ENCODE measurements around the gene GIGYF2.
A peak's percentile ranks its signal among the peaks of the same experiment; 100 is the strongest.

The GIGYF2 gene

DNA sequence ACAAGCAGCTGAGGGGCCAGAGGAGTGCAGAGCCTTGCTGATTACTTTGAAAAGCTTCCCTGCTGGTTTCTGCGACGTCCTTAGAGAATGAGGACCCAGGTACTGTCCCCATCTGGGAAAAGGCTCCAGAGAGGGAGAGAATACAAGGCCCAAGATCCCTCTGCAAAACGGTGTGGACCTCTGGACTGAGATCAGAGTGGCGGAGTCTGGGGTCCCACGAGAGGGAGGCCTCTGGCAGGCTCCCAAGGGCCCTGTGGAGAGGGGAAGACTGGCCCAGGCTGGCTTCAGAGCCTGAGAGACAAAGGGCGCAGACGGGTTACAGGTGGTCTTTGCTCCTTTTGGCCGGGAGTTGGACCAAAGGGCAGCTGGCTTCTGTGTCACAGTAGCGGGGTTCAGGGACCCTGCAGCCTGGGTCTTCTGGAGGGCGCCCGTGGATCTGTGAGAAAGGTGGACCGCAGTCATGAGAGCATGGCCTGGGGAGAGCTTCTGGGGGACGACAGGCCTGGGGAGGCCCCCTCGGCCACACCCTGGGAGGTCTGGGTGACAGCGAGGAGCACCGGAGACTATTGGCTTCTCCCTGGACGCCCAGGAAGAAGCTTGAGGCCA, 173.7 kb downstream of the GIGYF2 start:
- no peak for DNase-seq

DNA sequence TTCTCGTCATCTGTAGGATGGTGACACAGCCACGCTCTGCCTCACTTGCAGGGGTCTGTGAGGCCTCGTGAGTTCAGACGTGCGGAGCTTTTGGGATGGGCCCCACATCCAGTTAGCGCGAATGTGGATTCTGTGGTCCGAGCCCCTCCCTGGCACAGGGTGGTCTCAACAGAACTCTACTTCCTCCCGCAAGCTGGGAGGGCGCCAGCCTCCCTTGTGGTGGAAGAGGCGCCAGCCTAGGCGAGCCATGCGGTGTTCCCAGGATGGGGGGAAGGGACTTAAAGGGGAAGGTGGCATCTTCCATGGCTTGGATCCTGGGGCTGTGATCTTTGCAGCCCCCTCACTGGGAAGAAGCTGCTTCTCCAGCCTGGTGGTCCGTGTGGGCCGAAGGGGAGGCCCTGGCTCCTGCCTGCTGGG, 174.3 kb downstream of the GIGYF2 start:
- no peak for DNase-seq

DNA sequence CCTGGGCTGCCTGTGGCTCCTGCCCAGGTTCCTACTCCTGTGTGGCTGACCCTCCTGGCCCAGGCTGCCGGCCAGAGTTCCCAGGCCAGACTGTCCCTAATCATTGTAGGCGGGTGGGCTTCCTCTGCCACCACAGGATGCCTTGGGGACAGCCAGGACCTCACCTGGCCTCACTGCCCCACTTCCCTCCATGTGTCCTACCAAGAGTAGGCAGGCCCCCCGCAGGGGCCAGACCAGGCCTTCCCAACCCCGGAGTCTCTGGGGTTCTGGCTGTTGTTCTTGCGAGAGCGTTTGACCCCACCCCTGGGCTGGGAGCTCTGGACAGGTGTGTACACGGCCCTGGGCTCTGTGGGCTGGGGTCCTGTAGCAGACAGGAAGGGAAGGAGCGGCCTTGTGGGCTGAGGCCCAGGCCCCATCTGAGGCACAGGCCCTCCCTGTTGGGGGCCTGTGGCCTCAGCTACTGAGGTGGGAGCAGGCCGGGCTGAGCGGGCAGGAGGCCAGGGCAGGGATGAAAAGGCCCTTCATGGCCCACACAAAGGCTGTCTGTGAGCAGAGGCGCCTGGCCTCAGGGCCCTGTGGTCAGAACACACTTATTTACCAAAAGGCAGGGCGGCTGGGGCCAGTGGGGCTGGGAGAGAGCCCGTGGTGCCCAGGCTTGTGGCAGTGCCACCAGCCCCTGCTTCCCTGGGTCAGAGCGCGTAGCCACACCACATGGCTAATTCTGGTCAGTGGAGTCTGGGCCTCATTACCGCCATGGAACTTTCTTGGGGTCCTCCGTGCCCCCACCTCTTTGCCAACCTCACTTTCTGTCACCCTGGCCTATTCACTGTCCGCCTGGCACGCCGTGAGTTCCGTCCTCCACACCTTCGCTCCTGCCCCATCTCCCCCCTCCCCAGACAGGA, 175.0 kb downstream of the GIGYF2 start:
- DNase-seq, result no peak

DNA sequence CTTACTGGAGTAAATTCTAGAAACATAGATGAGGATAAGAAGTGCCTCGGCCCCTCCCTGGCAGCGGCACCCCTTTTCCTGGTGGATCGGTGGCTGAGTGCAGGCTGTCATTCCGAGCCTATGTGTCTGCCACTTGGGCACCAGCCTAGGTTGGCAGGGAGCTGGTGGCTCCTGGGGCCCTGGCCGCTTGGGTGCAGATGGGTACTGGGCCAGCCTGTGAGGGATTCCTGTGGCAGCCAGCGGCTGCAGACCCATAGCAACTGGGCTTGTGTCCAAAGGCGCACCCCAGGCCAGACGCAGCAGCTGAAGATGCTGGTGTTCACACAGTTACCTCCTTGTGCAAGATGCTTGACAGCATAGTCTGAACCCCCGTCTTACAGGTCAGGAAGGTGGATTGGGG, 175.7 kb downstream of the GIGYF2 start:
- DNase-seq, result no peak

DNA sequence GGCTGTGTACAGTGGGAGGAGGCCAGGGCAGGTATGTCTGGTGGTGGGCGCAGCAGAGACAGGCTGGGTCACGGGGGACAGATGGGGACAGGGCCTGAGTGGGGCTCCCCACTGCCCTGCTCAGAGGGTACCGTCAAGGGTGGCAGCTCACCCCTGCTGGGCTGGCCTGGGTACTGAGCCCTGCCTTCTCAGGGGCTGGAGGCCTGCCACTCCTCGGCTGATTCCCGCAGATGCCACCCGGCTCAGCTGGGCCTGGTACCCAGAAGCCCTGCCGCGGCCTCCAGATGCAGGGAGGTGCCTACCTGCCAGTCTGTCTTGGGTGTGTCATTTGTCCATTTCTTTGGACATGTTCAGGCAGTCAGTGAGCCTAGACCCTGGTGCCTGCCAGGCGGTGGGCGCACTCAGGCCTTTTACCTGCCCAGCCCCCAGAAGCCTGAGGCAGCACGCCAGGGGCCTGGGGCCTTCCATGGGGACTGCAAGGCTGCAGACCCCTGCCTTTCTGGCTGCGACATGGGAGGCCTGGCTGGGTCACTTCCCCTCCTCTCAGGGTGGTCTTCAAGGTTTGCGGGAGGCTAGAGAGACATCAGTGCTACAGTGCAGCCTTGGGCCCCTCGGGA, 176.3 kb downstream of the GIGYF2 start:
- DNase-seq, result no peak

DNA sequence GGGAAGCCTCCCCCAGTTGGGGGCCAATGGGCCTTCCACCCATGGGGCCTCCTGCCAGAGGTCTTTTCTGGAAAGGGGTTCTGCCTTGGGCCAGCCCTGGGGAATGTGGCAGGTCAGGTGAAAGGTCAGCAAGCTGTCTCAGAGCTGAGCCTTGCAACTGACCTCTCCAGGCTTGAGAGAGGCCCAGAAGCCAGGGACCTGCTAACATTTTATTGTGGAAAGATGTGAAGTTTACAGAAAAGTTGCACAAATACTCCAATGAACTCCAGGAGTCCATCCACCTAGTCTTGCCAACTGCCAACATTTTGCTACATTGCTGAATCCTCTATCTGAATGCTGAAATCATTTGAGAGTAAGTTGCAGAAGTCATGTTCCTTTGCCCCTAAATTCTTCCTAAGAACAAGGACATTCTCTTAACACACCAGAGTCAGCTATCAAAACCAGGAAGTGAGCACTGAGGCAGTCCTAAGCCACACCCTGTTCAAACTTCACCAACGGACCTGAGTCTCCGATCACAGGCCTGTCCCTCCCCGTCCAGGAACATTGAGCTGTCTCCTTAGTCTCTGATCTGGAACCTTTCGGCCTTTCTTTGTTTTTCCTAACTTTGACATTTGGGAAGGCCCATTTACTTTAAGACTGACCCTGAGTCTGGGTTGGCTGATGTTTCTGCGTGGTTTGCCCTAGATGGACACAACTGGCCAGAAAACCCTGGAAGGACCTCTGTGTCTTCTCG, 176.9 kb downstream of the GIGYF2 start:
- no peak for DNase-seq

DNA sequence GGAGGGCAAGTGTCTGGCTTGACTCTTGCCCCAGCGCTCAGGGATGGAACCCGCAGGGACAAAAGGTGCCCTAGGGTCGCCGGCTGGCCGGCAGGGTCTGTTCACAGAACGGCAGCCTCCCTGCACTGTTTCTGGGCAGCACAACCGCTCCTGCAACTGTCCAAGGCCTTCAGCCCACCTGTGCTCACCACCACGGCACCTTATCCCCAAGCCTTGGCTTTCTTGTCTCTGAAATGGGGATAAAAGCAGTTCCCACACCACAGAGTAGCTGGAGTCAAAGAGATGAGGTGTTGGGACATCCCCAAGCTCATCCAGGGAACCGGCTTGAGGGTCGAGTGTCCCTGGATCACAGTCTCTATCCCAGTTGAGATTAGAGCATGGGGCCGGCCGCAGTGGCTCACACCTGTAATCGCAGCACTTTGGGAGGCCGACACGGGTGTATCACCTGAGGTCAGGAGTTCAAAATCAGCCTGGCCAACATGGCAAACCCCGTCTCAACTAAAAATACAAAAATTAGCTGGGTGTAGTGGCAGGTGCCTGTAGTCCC, 177.6 kb downstream of the GIGYF2 start:
- DNase-seq, result no peak

DNA sequence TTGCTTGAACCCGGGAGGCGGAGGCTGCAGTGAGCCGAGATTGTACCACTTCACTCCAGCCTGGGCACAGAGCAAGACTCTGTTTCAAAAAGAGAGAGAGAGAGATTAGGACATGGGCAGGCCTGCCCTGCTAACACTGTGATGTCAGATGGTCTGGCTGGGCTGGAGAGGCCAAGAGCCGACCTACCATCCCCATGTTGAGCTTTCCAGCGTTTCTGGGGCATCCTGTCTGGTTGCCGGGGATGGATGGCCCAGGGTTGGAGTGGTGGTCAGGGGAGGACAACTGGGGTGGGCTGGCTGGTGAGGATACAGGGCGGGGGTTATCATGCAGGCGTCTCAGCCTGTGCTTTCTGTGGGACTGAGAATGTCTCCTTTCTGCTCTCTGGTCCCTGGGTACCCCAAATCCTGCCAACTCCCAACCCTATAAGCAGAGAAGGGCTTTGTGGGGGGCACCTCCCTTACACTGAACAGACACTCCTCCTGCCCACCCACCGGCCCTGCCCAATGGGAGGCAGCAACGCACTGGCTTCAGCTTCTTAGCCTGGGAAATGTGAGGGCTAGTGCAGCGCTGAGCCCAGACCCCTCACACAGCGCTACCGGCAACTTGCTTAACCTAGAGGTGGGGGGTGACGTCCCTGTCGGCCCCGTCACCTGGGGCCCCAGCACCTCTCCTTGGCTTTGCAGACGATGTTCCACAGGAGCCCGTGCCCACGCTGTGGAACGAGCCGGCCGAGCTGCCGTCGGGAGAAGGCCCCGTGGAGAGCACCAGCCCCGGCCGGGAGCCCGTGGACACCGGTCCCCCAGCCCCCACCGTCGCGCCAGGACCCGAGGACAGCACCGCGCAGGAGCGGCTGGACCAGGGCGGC, 178.4 kb downstream of the GIGYF2 start:
- no peak for DNase-seq

DNA sequence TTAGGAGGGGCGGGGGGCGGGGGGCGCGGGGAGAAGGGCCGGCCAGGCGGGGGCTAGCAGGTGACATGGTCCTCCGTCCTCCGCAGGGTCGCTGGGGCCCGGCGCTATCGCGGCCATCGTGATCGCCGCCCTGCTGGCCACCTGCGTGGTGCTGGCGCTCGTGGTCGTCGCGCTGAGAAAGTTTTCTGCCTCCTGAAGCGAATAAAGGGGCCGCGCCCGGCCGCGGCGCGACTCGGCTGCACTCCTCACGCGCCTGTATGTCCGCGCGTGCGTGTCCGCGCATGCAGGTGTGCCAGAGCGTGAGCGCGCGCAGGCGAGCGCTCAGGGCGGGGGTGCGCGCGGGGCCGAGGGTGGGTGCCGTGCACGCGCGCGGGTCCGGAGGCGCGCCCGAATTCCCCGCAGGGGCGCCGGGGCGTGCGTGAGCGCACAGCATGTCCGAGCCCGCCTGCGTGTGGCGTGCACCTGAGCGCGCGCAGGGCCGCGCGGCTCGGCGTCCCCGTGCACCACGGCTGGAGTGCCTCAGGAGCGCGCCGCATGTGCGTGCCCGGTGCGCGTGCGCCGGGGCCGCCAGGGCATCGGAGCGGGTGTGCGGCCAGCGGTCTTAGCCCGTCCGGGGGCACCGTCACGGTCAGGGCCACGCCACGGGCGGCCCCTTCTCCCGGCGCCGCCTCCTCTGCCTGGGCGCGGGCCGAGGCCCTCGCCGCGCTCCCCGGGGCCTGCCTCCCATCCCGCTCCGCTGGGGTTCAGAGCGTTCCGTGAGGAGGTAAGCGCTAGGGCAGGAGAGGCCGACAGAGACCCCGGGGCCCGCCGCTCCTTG, 179.2 kb downstream of the GIGYF2 start:
- DNase-seq, result peak; percentile 40

DNA sequence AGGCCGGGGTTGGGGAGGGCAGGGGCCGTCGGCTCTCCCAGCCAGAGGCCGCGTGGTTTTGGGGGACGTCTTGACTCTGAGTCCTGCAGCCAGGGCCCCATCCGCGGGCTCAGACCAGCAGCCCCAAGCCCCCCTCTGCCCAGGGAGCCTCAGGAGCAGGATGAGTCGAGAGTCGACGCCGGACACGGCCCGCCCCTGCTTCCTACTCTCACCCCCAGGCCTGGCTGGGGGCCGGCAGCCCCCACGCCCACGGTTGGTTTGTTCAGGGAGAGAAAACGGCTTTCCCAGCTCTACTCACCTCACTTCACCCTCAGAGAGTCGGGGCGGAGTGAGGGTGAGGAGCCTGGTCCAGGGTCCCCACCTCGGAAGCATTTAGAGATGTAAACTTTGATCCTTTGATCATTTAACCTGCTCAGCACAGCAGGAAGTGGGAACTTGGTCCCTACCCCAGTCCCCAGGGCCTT, 179.9 kb downstream of the GIGYF2 start:
- no peak for DNase-seq

DNA sequence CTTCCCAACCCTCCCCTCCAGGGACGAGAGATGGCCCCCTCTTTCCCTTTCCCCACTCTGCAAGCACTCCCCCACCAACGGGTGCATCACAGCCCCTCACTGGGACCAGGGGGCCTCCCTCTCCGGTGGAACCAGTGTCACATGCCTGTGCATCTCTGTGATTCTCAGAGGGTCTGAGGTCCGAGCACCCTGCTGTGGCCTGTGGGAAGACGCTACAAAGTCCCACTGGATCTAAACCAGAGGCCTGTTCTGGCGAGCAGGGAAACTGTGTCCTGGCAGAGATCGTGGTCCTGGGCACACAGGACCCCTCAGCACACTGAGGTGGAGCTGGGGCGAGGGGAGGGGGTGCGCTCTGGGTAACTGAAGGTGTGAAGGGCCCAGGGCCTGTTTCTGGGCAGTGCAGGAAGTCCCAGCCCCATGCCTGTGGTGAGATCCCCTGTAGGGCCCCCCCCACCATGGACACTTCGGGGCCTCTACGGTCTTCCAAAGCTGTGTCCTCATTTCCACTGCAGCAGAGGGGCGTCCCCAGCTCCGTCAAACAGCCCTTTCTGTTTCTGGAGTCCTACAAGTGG, 180.9 kb downstream of the GIGYF2 start:
- DNase-seq, result no peak

DNA sequence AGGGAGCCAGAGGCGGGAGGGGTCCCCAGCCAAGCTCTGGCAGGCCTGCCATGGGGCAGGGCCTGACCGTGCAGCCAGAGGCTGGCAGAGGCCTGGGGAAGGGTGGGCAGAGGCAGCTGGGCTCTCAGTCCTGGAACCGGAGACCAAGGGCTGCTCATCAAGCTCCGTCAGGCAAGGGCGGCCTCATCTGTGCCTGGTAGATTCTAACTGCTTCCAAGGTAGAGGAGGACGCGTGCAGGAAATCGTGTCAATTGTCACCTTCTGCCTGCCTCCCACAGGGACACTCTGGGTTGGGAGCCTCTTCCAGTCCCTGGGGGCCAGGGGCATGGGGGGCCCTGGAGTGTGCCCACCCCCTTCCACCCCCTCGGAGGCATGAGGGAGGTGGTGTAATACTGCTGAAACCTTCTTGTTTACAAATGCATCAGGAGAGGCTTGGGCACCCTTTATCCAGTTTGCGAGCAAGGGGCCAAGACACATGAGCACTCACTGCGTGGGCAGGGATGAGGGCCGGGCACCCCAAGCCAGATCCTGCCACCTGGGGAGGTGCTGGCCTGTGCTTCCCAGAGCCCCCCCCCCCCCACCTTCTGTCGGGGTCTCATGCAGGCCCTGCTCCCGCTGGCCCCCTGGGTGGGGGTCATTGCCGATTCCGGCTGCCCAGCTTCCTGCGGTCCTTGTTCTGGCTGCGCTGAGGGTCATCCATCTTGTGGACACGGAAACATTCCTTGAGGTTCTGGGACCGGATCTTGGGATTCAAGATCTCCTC, 181.9 kb downstream of the GIGYF2 start:
- DNase-seq, result no peak

DNA sequence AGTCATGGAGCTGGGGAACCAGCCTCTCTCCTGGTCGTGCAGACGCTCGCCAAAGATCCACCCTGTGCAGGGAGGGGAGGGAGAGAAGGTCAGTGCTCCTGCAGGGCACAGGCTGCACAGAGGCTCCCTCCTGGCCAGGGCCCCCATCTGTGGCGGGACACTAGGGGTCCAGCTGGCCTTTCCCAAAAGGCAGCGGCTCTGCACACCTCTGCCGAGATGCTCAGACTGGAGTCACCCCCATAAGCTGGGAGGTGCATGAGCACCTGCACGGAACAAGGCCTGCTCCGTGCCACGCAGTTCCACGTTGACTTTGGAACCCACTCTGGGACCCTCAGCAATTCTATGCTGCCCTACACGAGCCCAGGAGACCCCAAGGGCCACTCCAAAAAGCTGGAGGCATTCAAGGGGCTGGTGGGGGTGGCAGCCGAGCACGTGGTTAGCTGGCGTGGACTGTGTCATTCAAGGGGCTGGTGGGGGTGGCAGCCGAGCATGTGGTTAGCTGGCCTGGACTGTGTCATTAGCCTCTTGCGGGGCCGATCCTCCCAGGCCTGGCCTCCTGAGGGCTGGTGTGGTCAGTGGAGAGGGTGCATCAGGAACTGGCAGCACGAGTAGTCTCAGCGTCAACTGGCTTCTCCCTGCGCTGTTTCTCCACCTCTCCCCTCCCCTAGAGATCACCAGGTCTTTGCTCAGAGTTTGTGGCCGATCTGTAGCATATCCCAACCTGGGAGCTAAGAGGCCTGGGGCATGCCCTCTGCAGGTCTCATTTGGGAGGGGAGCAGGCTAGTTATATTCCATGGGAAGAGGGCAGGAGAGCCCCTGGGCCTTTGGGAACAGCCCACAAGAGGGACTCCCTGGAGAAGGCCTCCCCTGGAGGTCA, 182.7 kb downstream of the GIGYF2 start:
- no peak for DNase-seq

DNA sequence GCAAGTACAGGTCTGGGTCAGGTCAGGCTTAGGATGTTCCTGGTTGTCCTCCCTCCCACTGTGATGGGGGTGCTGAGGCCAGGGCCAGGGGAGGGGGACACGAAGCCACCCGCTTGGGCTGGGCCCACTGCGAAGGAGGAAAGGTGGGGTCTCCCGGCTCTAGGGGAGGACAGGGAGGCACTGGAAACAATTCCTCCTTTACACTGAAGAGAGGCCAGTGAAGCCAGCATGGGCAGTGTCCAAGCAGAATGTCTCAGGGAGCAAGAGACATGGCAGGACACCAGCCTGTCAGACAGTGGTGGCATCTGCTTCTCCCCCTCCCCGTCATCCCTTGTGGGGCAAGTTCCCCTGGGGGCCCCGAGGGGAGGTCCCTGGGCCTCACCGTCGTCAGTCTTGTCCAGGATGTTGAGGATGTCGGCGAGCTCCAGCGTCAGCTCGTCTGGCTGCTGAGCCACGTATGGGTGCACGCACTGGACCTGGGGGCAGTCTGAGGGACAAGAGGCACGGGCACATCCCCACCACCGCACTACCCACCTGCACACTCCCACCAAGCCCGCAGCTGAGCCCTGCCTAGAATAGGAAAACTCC, 183.7 kb downstream of the GIGYF2 start:
- no peak for DNase-seq

DNA sequence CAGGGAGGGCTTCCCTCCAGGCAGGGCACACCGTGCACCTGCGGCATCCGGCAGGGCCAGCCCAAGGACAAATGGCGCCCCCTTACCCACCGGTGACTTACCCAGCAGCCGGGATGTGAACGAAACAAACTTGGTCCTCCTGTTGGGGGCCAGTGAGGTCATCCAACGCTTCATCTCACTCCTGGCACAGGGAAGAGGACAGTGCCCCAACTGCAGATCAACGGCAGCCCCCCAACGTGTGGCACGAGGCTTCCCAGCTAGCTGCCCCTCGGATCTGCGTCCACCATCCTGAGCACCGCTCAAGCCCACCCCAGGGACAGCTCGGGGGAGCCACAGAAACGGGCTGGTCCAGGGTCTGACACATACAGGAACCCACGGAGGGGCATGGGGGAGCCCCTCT, 185.0 kb downstream of the GIGYF2 start:
- DNase-seq, result no peak

DNA sequence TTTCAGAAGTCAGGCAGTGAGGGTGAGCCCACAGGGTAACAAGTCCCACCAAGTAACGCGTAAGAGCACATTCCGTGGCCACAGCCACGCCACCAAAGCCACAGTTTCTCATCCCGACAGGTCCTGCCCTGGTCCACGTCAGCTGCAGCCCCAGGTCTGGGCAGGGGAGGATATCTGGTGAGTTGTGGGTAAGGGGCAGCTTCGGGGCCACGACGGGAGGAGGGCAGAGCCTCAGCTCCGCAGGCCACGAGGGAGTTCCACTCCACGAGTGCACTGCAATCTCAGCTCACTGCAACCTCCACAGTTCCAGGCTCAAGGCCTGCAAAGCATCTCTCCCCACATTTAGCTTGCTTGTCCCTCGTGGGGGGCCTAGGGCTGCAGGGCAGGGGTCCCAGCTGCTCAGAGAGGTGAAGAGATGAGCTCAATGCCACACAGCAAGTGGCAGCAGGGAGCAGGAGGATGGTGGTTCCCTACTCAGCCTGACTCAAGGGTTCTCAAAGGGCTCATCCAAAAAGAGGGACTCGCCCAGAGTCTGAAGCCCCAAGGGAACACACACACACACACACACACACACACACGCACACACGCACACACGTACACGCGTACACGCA, 185.5 kb downstream of the GIGYF2 start:
- no peak for DNase-seq

DNA sequence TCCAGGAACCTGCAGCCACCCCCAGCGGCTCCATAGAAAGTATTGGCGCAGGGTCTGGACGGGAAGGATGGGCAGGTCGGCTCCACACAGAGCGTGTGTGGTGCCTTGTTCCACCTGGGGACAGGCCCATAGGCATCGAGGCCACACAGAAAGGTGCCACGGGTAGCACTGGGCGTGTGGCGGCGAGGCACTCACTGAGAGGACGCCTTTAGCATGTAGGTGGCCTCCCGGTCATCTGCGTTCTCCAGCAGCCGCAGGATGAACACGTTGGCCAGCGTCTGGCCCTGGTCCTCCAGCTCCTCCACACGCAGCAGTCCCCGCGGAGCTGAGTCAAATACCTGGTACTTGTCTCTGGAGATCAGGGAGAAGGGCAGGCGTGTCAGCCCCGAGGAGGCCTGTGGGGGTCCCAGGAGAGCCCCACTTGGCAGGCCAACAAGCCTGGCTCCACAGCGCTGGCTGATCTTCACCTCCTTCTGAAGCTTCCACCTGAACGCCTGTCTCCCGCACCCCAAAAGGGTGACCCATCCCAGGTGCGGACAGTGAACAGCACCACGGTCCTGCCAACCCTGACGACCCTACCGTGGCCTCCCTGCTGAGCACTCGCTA, 186.1 kb downstream of the GIGYF2 start:
- DNase-seq, result no peak

Data from CD4-positive, alpha-beta T cell treated with Interleukin-21 for 1 hour (primary cell).